ENCODE data around the gene CYFIP2. TPM values are rescaled to one million over a fixed set of nuclear protein-coding genes. Genes with fewer than 3 reads are reported as not detected.

CYFIP2 gene
- total and polyA plus RNA-seq, 2 of the 8 experiments (the other 6 are each of a cell fraction or from before 2014, with no cell fraction given), result 45.1 to 80.6 TPM

- H3K18ac ChIP-seq (ENCODE audit: extremely low read depth, low read length), result no peak overlapping the region
- H3K79me1 ChIP-seq (ENCODE audit: low read depth, low read length), result no peaks in the 10 kb centered on the region
- FAIRE-seq, result no peak
- no peak overlapping the region for H3K14ac ChIP-seq (ENCODE audit: insufficient read length)
- H3K56ac ChIP-seq (replicated peaks; ENCODE audit: insufficient read length, low read depth, low read length), result no peak overlapping the region
- H2BK12ac ChIP-seq (ENCODE audit: low read depth, low read length), result no peak overlapping the region
- CTCF ChIA-PET (ENCODE audit: partially characterized antibody), result interaction anchor here (0.6 to 5.9 kb wide), 6 partner anchors 32 to 142 kb away, joined by 3 to 53 read pairs (median 5); no protein-coding TSS in a partner anchor
- H2AK5ac ChIP-seq (ENCODE audit: low read depth, low read length), result no peak overlapping the region
- H2BK15ac ChIP-seq (ENCODE audit: low read length), result no peak overlapping the region
- H2BK5ac ChIP-seq (ENCODE audit: low read depth, low read length), result no peak overlapping the region
- H3K4ac ChIP-seq (replicated peaks; ENCODE audit: insufficient read length, low read depth, low read length), result no peak overlapping the region
- H3K36me3 ChIP-seq (ENCODE audit: control insufficient read depth in 2 of 4, insufficient read depth in 4 of 4, low read length in 3 of 4), result no peaks in the 10 kb centered on the region
- no peak overlapping the region for H3K4me3 ChIP-seq (ENCODE audit: extremely low read depth in 1 of 4, insufficient read depth in 2 of 4, low read depth in 3 of 4, low read length in 4 of 4)
- H4K5ac ChIP-seq (ENCODE audit: insufficient read length, low read depth, low read length), result no peak overlapping the region
- WGBS, 2 experiments (ENCODE audit: extremely low coverage in 1 of 2, insufficient coverage in 1 of 2, insufficient read length in 1 of 2, insufficient replicate concordance in 2 of 2, low coverage in 1 of 2, low lambda C conversion rate in 2 of 2, missing lambda C conversion rate in 1 of 2), result 94% methylated on average over 11 of the region's 11 CpGs; no CpG with 5 or more reads in 1 of the 2 experiments
- H3K4me2 ChIP-seq (ENCODE audit: insufficient read depth in 1 of 2, low read depth in 2 of 2, low read length in 2 of 2), result no peak overlapping the region
- no peak overlapping the region for H4K91ac ChIP-seq (replicated peaks; ENCODE audit: insufficient read length, low read length)
- H3K27me3 ChIP-seq (replicated peaks in 1 of 4; ENCODE audit: control insufficient read depth in 3 of 4, extremely low read depth in 1 of 4, insufficient read depth in 3 of 4, low read length in 3 of 4), result no peaks in the 10 kb centered on the region
- H2BK20ac ChIP-seq (ENCODE audit: low read length), result no peak overlapping the region
- H3K4me1 ChIP-seq (replicated peaks in 1 of 4; ENCODE audit: control insufficient read depth in 3 of 4, insufficient read depth in 4 of 4, low read length in 3 of 4), result peaks cover 0 to 6% (median 2%) of the 10 kb centered on the region in 4 experiments; a peak in 1 of 7 replicates
- H2BK120ac ChIP-seq (replicated peaks; ENCODE audit: low read depth, low read length), result no peak overlapping the region
- H3K9me3 ChIP-seq (ENCODE audit: insufficient read depth in 2 of 2, low read depth in 1 of 2, low read length in 1 of 2), result no peaks in the 10 kb centered on the region
- POLR2A ChIA-PET (ENCODE audit: partially characterized antibody), result no interaction called here
- no peak overlapping the region for H2AFZ ChIP-seq (ENCODE audit: low read length)
- no peaks in the 10 kb centered on the region for H3K79me2 ChIP-seq (ENCODE audit: control insufficient read depth in 1 of 2, insufficient read depth in 2 of 2, low read length in 2 of 2)
- no peaks in the 10 kb centered on the region for H4K20me1 ChIP-seq (replicated peaks in 1 of 2; ENCODE audit: control insufficient read depth in 1 of 2, insufficient read depth in 2 of 2, low read length in 2 of 2)
- H3K23ac ChIP-seq (ENCODE audit: insufficient read length), result no peak overlapping the region
- no peaks in the 10 kb centered on the region for H3K23me2 ChIP-seq (ENCODE audit: low read depth, low read length)
- H3K9ac ChIP-seq (replicated peaks in 1 of 4; ENCODE audit: extremely low read depth in 1 of 4, low read depth in 3 of 4, low read length in 3 of 4), result no peak overlapping the region
- H3K27ac ChIP-seq (ENCODE audit: low read depth, low read length), result no peak overlapping the region
- no peak overlapping the region for H4K8ac ChIP-seq (ENCODE audit: extremely low read depth, insufficient read depth, low read length)
- no peak for DNase-seq (ENCODE audit: low read depth in 1 of 2, low spot score in 2 of 2)
- no peak for TF ChIP-seq CTBP2 (IDR thresholded peaks at IDR 0.05; ENCODE audit: borderline replicate concordance, insufficient read depth, insufficient read length, low read length)
Measured at GRCh38 chr5:157248821-157249470, 17.0 kb upstream of the CYFIP2 start.

All from H1 (cell line).